Loucy (cell line): ENCODE measurements around the gene NCOA1.
A peak's percentile ranks its signal among the peaks of the same experiment; 100 is the strongest.

ENCODE experiments used
- H2AFZ ChIP-seq: fragments of 200-600 bp; sonication (generic); 2 replicates; pipeline ENCODE4 v1.6.0; 2016; ENCODE audit warnings: antibody characterized with exemption, mild to moderate bottlenecking, low read length, moderate library complexity
- H3F3A ChIP-seq: fragments of 200-600 bp; 2 replicates; pipeline ENCODE4 v1.6.0; 2016; ENCODE audit warnings: antibody characterized with exemption, low read depth, mild to moderate bottlenecking
- H3K27me3 ChIP-seq: fragments of 200-600 bp; sonication (generic); 2 replicates; pipeline ENCODE4 v1.6.1; 2014; ENCODE audit warnings: low read length, mild to moderate bottlenecking; ENCODE audit not compliant: insufficient read depth, poor library complexity, severe bottlenecking
- H3K36me3 ChIP-seq: fragments of 200-600 bp; sonication (generic); 2 replicates; pipeline ENCODE4 v1.6.1; 2016; ENCODE audit warnings: low read length; ENCODE audit not compliant: insufficient read depth
- H3K4me1 ChIP-seq: fragments of 200-600 bp; sonication (generic); 2 replicates; pipeline ENCODE4 v1.5.1; 2014; ENCODE audit warnings: low read length, mild to moderate bottlenecking; ENCODE audit not compliant: insufficient read depth, poor library complexity, severe bottlenecking
- H3K4me2 ChIP-seq: fragments of 200-600 bp; sonication (generic); 2 replicates; pipeline ENCODE4 v1.6.0; 2014; ENCODE audit warnings: antibody characterized with exemption, low read length, low read depth, mild to moderate bottlenecking; ENCODE audit not compliant: poor library complexity, severe bottlenecking
- H3K4me3 ChIP-seq: fragments of 200-600 bp; sonication (generic); 2 replicates; pipeline ENCODE4 v1.5.1; 2014; ENCODE audit warnings: low read length, mild to moderate bottlenecking, mixed read lengths; ENCODE audit not compliant: poor library complexity, severe bottlenecking
- H3K79me2 ChIP-seq: fragments of 200-600 bp; sonication (generic); 2 replicates; pipeline ENCODE4 v1.6.1; 2014; ENCODE audit warnings: low read length; ENCODE audit not compliant: insufficient read depth
- H3K9ac ChIP-seq: fragments of 200-600 bp; sonication (generic); 2 replicates; pipeline ENCODE4 v1.6.0; 2014; ENCODE audit warnings: mild to moderate bottlenecking, low read depth, low read length, moderate library complexity; ENCODE audit not compliant: poor library complexity, severe bottlenecking
- H3K9me2 ChIP-seq: fragments of 200-600 bp; sonication (generic); replicated peaks from 2 replicates; pipeline ENCODE4 v1.6.1; 2016; ENCODE audit warnings: low read depth, low read length, mixed read lengths
- H3K9me3 ChIP-seq: fragments of 200-600 bp; sonication (generic); 2 replicates; pipeline ENCODE4 v1.6.1; 2014; ENCODE audit warnings: mild to moderate bottlenecking, antibody characterized with exemption, low read length, low read depth; ENCODE audit not compliant: insufficient read depth
- H4K20me1 ChIP-seq: fragments of 200-600 bp; sonication (generic); 2 replicates; pipeline ENCODE4 v1.6.0; 2014; ENCODE audit warnings: antibody characterized with exemption, low read length, mild to moderate bottlenecking; ENCODE audit not compliant: insufficient read depth, poor library complexity, severe bottlenecking
- EZH2phosphoT487 ChIP-seq: fragments of 200-600 bp; IDR thresholded peaks from 2 replicates; pipeline ENCODE4 v1.6.1; 2018; ENCODE audit warnings: antibody characterized with exemption, mild to moderate bottlenecking, moderate library complexity, borderline replicate concordance
- TF ChIP-seq, protein P1 (sequence below): fragments of 200-600 bp; sonication (generic); conservative IDR thresholded peaks from 2 replicates; pipeline ENCODE4 v1.5.1; 2014; ENCODE audit warnings: mild to moderate bottlenecking, antibody characterized with exemption, low read length

Gene NCOA1

DNA sequence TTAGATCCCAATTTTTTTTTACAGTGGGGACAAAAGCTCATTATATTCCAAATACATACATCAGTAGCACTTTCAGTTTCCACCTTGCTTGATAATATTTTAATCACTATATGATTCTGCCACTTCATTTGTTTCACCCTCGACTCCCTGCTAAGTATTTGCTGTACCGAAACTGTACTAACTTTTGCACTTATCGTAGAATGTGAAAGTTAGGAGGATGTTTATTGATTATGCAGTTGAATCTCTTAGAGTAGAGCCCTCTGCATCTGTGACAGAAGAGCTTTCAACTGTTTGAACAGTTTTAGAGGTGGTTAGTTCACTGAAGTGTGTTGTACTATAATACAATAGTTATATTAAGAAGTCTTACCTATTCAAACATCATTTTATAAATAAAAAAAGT is 20.8 kb downstream of the NCOA1 start:
- peaks cover 70% of the 10 kb centered on the region for H3K79me2 ChIP-seq
- H3K4me1 ChIP-seq: peaks cover 20% of the 10 kb centered on the region
- peak overlapping the region; percentile 4 for H3K4me2 ChIP-seq
- no peak overlapping the region for H3K4me3 ChIP-seq
- H3K9ac ChIP-seq: no peak overlapping the region
- no peaks in the 10 kb centered on the region for H3K27me3 ChIP-seq
- peaks cover 4% of the 10 kb centered on the region for H4K20me1 ChIP-seq
- no peaks in the 10 kb centered on the region for H3K36me3 ChIP-seq
- TF ChIP-seq EZH2phosphoT487: no peak
- TF ChIP-seq, protein P1, sequence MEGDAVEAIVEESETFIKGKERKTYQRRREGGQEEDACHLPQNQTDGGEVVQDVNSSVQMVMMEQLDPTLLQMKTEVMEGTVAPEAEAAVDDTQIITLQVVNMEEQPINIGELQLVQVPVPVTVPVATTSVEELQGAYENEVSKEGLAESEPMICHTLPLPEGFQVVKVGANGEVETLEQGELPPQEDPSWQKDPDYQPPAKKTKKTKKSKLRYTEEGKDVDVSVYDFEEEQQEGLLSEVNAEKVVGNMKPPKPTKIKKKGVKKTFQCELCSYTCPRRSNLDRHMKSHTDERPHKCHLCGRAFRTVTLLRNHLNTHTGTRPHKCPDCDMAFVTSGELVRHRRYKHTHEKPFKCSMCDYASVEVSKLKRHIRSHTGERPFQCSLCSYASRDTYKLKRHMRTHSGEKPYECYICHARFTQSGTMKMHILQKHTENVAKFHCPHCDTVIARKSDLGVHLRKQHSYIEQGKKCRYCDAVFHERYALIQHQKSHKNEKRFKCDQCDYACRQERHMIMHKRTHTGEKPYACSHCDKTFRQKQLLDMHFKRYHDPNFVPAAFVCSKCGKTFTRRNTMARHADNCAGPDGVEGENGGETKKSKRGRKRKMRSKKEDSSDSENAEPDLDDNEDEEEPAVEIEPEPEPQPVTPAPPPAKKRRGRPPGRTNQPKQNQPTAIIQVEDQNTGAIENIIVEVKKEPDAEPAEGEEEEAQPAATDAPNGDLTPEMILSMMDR: no peak
- H3F3A ChIP-seq: no peaks in the 10 kb centered on the region
- no peaks in the 10 kb centered on the region for H3K9me2 ChIP-seq
- no peak overlapping the region for H2AFZ ChIP-seq
- H3K9me3 ChIP-seq: no peaks in the 10 kb centered on the region

DNA sequence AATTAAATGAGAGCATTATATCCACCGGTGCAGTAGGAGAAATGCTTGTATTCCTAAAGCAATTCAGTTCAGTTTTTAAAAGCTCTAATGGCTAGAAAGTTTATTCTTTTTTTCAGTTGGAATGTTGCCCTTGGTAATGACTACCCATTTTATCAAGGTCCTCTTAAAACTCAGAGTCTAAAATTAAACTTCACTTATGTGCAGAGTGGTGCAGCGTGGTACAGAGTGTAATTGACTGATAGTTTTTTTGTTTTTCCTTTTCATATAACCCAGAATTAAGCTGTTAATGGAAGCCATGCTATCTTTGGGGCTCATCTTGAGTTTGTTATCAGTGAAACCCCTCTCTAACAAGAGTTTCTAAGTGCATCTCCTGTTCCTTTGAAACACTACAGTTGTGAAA is 21.4 kb downstream of the NCOA1 start:
- H3K9ac ChIP-seq: no peak overlapping the region
- peaks cover 4% of the 10 kb centered on the region for H4K20me1 ChIP-seq
- H3K9me3 ChIP-seq: no peaks in the 10 kb centered on the region
- H3K27me3 ChIP-seq: no peaks in the 10 kb centered on the region
- TF ChIP-seq EZH2phosphoT487: no peak
- TF ChIP-seq, protein P1: no peak
- H3K4me2 ChIP-seq: peak overlapping the region; percentile 4
- peaks cover 20% of the 10 kb centered on the region for H3K4me1 ChIP-seq
- no peaks in the 10 kb centered on the region for H3F3A ChIP-seq
- no peaks in the 10 kb centered on the region for H3K9me2 ChIP-seq
- H3K36me3 ChIP-seq: no peaks in the 10 kb centered on the region
- H3K79me2 ChIP-seq: peaks cover 73% of the 10 kb centered on the region
- no peak overlapping the region for H2AFZ ChIP-seq
- H3K4me3 ChIP-seq: no peak overlapping the region

- TF ChIP-seq, protein P1: no peak
- TF ChIP-seq EZH2phosphoT487: no peak
- Histone ChIP-seq H3K9ac (no peak overlapping the region), H3K9me3 (no peaks in the 10 kb centered on the region), H3K27me3 (no peaks in the 10 kb centered on the region), H3K36me3 (no peaks in the 10 kb centered on the region), H3F3A (no peaks in the 10 kb centered on the region), H2AFZ (no peak overlapping the region), H3K4me1 (peaks cover 20% of the 10 kb centered on the region), H3K4me2 (peak overlapping the region; percentile 4), H4K20me1 (peaks cover 4% of the 10 kb centered on the region), H3K79me2 (peaks cover 73% of the 10 kb centered on the region), H3K9me2 (no peaks in the 10 kb centered on the region), H3K4me3 (no peak overlapping the region)
These were observed 21.8 kb downstream of the NCOA1 start for GRCh38 chr2:24512831-24513230.
